HCT116 (cell line): ENCODE measurements around the gene ATP5F1E.

Experiments used
- CEBPB ChIP-seq: IDR thresholded peaks from 2 replicates; pipeline ENCODE4 v1.6.1; 2012; ENCODE audit warnings: low read depth
- CTCF ChIP-seq, 3 experiments: fragments of 200-600 bp in 1 of 3; sonication (generic) in 1 of 3; IDR thresholded peaks in 2 of 3; conservative IDR thresholded peaks in 1 of 3; 2 replicates each; pipeline ENCODE4 v1.5.1; 2012 to 2017; ENCODE audit warnings: low read depth in 2 of 3, low read length in 2 of 3, antibody characterized with exemption in 1 of 3, borderline replicate concordance in 1 of 3, control low read depth in 1 of 3, mild to moderate bottlenecking in 1 of 3, mixed read lengths in 1 of 3, mixed run types in 1 of 3, moderate library complexity in 1 of 3; ENCODE audit not compliant: insufficient read depth in 1 of 3
- EGR1 ChIP-seq: IDR thresholded peaks from 2 replicates; pipeline ENCODE4 v1.6.1; 2012; ENCODE audit warnings: low read depth
- EZH2 ChIP-seq: fragments of 200-600 bp; sonication (generic); IDR thresholded peaks from 2 replicates; pipeline ENCODE4 v1.6.1; 2017; ENCODE audit warnings: antibody characterized with exemption, mixed run types
- FOSL1 ChIP-seq: IDR thresholded peaks from 2 replicates; pipeline ENCODE4 v1.6.1; 2012; ENCODE audit warnings: low read depth
- JUND ChIP-seq: IDR thresholded peaks from 2 replicates; pipeline ENCODE4 v1.6.1; 2012
- POLR2A ChIP-seq: IDR thresholded peaks from 2 replicates; pipeline ENCODE4 v1.7.0; 2011; ENCODE audit warnings: borderline replicate concordance; ENCODE audit not compliant: insufficient read depth, insufficient read length; ENCODE audit errors: extremely low read depth
- POLR2AphosphoS5 ChIP-seq: IDR thresholded peaks from 2 replicates; pipeline ENCODE4 v1.6.1; 2011; ENCODE audit warnings: mild to moderate bottlenecking, low read depth, low read length, moderate library complexity
- REST ChIP-seq: IDR thresholded peaks from 2 replicates; pipeline ENCODE4 v1.6.1; 2012; ENCODE audit warnings: low read depth
- SIN3A ChIP-seq: IDR thresholded peaks from 2 replicates; pipeline ENCODE4 v1.6.1; 2012; ENCODE audit warnings: low read depth
- SP1 ChIP-seq: IDR thresholded peaks from 2 replicates; pipeline ENCODE4 v1.6.1; 2012; ENCODE audit warnings: low read depth
- SRF ChIP-seq: IDR thresholded peaks from 2 replicates; pipeline ENCODE4 v1.6.1; 2012; ENCODE audit warnings: low read depth
- ZBTB33 ChIP-seq: IDR thresholded peaks from 2 replicates; pipeline ENCODE4 v1.6.1; 2011; ENCODE audit warnings: mild to moderate bottlenecking, low read length, moderate library complexity; ENCODE audit not compliant: insufficient replicate concordance; ENCODE audit errors: extremely low read depth
- ZFX ChIP-seq: fragments of 450-650 bp; IDR thresholded peaks from 2 replicates; pipeline ENCODE4 v1.6.1; 2017

- TF ChIP-seq EZH2, result no peak
- TF ChIP-seq CTCF (IDR thresholded peaks at IDR 0.05 in 2 of 3, conservative IDR thresholded peaks at IDR 0.05 in 1 of 3; ENCODE audit: borderline replicate concordance in 1 of 3, insufficient read depth in 1 of 3, low read depth in 2 of 3, low read length in 2 of 3), result no peak
- TF ChIP-seq SRF, result no peak
- TF ChIP-seq ZFX, result no peak
- no peak for TF ChIP-seq CEBPB
- TF ChIP-seq POLR2AphosphoS5, result no peak
- TF ChIP-seq EGR1, result no peak
- TF ChIP-seq POLR2A, result no peak
- TF ChIP-seq SP1, result no peak
- TF ChIP-seq FOSL1, result no peak
- no peak for TF ChIP-seq ZBTB33
- TF ChIP-seq REST, result no peak
- TF ChIP-seq SIN3A, result no peak
- TF ChIP-seq JUND, result no peak
These were observed 14.5 kb downstream of the ATP5F1E start for GRCh38 chr20:59017493-59018231.
